Measurements from ENCODE around the gene FCHO1.
"Not testable (repeated sequence)": the region's sequence is repeated elsewhere in the genome, so short reads cannot be mapped to it uniquely, and the experiment has no call there.

Gene FCHO1

DNA sequence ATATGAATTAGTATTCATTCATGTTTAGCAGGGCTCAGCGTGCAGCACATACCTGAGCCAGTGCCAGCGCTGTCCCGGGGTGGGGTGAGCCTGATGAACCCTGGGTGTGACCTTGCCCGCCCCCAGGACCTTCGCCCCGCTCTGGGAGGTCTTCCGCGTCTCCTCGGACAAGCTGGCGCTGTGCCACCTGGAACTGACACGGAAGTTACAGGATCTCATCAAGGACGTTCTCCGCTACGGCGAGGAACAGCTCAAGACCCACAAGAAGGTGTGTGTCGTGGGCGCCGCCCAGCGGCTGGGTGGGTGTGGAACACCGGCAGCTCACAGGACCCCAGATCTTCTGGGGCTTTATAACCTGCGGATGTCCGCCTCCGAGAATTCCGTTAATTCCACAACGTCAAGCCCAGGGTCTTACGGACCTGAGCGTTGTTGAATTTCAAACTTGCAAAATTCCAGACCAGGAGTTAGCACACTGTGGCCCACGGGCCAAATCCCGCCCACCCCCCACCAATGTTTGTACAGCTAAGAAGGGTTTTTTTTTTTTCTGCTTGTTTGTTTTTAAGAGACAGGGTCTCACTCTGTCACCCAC, 15.4 kb downstream of the FCHO1 start:
- peak; percentile 3 for DNase-seq

- DNase-seq, result no peak
Observed at GRCh38 chr19:17767559-17767958, 16.3 kb downstream of the FCHO1 start.

DNA sequence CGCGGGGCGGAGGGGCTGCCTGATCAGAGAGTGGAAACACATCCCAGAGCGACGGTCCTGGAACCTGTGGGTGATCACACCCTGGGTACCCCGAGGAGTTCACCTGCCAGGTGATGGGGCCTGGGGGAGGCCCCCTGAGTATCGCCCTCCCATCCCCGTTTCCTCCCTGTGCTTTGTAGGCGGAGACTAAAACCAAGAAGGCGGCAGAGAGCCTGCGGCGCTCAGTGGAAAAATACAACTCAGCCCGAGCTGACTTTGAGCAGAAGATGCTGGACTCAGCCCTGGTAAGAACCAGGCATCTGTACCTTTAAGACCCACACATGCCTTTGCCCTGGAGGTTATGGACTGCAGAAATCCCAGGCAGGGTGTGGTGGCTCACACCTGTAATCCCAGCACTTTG, 19.3 kb downstream of the FCHO1 start:
- no peak for DNase-seq

DNA sequence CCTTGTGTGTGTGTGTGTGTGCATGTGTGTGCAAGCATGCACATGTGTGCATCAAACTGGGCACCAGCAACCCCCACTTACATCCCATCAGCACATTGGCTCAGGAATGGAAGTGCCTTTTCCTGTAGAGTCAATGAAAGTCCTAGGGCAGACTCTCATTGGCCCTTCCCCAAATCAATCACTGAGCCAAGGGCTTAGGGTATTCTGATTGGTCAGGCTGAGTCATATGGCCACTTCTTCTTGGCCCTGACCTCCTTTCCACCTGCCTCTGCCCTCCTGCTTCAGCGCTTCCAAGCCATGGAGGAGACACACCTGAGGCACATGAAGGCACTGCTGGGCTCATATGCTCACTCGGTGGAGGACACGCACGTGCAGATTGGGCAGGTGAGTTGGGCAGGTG, 20.9 kb downstream of the FCHO1 start:
- no peak for DNase-seq

GRCh38 chr19:17775245-17775927, 24.1 kb downstream of the FCHO1 start:
- DNase-seq, result no peak

GRCh38 chr19:17775991-17776803, 24.9 kb downstream of the FCHO1 start:
- no peak for DNase-seq

DNA sequence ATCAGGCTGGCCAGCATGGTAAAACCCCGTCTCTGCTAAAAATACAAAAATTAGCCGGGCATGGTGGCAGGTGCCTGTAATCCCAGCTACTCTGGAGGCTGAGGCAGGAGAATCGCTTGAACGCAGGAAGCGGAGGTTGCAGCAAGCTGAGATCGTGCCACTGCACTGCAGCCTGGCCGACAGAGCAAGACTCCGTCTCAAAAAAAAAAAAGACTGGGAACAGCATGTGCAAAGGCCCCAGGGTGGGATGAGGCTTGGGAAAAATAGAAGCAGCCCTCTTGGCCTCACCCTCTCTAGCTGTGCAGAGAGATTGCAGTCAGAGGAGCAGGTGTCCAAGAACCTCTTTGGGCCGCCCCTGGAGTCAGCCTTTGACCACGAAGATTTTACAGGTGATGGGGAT, 26.6 kb downstream of the FCHO1 start:
- DNase-seq, result not testable (repeated sequence)

- DNase-seq, result peak; percentile 11
Observed at GRCh38 chr19:17778251-17778967, 27.1 kb downstream of the FCHO1 start.

GRCh38 chr19:17778968-17779929, 28.0 kb downstream of the FCHO1 start:
- DNase-seq, result no peak

DNA sequence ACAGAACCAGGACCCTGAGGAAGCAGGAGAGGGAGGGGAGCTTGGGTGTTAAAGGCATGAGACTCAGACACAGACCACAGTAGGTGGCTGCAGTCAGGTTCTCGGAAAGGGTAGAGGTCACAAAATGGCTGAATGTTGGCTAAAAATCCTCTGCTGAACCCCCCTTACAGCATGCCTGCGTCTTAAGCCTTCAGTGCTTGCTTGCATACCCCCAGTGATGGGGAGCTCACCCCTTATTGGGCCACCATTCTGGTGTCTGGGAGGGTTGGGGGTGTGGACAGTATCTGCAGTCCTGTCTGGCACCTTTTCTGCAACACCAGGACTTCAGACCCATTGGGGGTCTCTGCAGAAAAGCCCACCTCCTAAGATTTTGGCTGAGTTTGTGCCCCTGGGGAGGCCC, 29.5 kb downstream of the FCHO1 start:
- no peak for DNase-seq

DNA sequence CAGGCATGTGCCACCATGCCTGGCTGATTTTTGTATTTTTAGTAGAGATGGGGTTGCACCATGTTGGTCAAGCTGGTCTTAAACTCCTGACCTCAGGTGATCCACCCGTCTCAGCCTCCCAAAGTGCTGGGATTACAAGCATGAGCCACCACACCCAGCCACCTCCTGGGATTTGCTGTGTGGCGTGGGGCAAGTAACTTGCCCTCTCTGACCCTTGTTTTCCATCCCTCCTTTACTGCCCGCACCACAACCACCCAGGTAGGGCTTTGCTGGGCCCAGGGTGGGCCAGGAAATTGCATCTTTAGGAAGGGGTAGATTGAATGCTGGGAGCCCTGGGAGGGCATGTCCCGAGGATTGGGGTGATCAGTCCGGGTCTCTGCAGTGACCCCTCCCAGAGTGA, 32.4 kb downstream of the FCHO1 start:
- DNase-seq, result not testable (repeated sequence)

DNA sequence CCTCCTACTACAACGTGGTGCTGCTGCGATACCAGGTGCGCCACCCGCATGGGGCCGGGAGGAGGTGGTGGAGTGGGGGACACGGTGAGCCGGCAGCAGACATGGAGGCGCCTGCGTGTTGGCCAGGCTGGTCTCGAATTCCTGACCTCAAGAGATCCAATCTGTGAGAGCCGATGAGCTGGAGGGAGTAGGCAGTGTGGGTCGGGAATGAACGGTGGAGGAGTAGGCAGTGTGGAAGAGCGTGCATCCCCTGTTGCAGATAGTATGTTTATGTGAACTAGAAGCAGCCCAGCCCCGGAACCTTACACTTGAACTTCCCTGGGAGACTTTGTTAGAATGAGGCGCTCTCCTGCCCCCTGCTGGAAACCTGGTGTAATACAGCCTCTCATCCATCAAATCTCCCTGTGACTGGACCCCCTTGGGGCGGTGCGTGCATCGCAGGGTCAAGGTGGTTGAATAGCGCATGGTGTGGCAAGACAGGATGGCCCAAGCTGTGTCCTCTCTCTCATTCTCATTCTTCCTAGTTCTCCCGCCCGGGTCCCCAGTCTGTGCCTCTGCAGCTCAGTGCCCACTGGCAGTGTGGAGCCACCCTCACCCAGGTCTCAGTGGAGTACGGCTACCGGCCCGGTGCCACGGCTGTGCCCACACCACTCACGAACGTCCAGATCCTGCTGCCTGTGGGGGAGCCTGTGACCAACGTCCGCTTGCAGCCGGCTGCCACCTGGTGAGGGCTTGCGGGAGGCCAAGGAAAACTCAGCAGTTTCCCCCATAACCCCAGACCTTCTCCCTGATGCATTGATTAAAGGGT, 33.1 kb downstream of the FCHO1 start:
- DNase-seq, result peak; percentile 2

GRCh38 chr19:17787274-17787913, 36.1 kb downstream of the FCHO1 start:
- DNase-seq, result no peak

- no peak for DNase-seq
Observed at GRCh38 chr19:17788632-17789031, 37.4 kb downstream of the FCHO1 start.

GRCh38 chr19:17790059-17790780, 38.9 kb downstream of the FCHO1 start:
- DNase-seq, result no peak

DNA sequence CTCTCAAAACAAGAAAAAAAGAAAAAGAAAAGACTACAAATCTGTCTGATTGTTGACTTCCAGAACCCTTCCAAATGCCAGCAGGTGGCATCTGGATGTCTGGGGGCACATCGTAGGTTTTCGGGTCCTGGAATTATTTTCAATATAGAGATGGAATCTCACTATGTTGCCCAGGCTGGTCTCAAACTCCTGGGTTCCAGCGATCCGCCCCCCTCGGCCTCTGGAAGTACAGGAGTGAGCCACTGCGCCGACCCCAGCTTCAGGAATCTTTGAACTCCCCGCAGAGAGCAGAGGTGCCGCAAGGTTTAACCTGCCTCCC, 43.1 kb downstream of the FCHO1 start:
- no peak for DNase-seq

DNA sequence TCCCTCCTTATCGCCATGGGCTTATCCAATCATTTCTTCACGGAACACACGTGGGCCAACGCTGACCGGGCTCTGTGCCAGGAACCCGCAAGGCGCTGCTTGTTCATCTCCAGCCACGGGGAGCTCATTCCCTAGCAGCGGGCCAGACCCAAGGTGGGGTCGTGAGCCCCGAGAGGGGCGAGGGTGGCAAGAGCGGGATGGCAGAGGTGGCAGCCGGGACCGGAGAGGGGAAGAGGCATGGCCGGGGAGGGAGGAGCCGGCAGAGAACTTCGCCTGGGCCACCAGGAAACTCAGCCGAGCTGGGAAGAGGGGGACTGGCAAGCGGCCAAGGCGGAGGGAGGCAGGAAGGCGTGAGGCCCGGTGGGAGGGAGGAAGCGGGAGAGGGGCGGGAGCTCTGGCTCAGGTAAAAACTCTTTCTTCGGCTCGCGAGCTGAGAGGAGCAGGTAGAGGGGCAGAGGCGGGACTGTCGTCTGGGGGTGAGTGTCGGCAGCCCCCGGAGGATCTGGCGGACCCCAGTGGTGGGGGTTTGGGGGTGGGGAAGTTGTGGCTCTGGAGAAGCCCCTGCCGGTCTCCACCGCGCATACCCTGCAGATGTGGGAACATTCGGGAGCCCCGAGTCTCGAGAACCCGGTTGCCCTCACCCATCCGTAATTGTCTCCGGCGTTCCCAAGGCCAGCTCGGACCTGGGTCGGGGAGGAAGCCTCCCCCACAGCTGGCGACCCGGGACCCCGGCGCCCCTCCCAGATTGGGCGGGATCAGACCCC, 43.6 kb downstream of the FCHO1 start, which contains the start of gene B3GNT3:
B3GNT3 (plus strand) TSS at position 408 of the 764 bp plus-strand sequence. CDS start 12,670 bp downstream, outside the sequence.
- DNase-seq, result no peak

- DNase-seq, result no peak
Observed at GRCh38 chr19:17795495-17795856, 44.2 kb downstream of the FCHO1 start.

Measured in NCI-H526 treated with DMSO at 0.1 percent for 48 hours (cell line).